Left ventricle myocardium superior (tissue), 1 donor: Measurements from ENCODE around the gene RRP8. TPM values are rescaled to one million over a fixed set of nuclear protein-coding genes. Genes with fewer than 3 reads are reported as not detected.
A peak's percentile ranks its signal among the peaks of the same experiment; 100 is the strongest.

Experiments
- ATAC-seq: fragments of 200-7000 bp; cut with Tn5 transposase; one replicate; pipeline ENCODE4 v1.9.1; 2020; ENCODE audit warnings: mild to moderate bottlenecking, moderate library complexity
- DNase-seq: peaks from one replicate; pipeline ENCODE4 v3.0.0-alpha.2; 2020
- intact Hi-C: fragments of 100-400 bp; cut with micrococcal nuclease; formaldehyde crosslinking; loops from one replicate; pipeline ENCODE4 v1.11.0; 2022
- total RNA-seq: library from RNA; stranded (reverse); fragmentation: NEBNext Ultra II Directional; extraction: Animal tissue kit (Norgen Biotek cat#: 25700); gene quantifications from one replicate; pipeline ENCODE4 v1.2.1, GENCODE V29; 2021
- donor health status: DM: no; HTN: yes; CAD: no; lungs with severe emphysema.

Gene RRP8
- total RNA-seq, 1 donor from 2014 or later: 22.1 TPM

GRCh38 chr11:6557063-6557462 lies 46.4 kb downstream of the RRP8 start:
- ATAC-seq (no peak), DNase-seq (no peak)
- intact Hi-C loops: no loop called here

- no peak for ATAC-seq
- intact Hi-C loops: no loop called here
- DNase-seq: no peak
Measured at GRCh38 chr11:6556139-6556949, 47.1 kb downstream of the RRP8 start.

DNA sequence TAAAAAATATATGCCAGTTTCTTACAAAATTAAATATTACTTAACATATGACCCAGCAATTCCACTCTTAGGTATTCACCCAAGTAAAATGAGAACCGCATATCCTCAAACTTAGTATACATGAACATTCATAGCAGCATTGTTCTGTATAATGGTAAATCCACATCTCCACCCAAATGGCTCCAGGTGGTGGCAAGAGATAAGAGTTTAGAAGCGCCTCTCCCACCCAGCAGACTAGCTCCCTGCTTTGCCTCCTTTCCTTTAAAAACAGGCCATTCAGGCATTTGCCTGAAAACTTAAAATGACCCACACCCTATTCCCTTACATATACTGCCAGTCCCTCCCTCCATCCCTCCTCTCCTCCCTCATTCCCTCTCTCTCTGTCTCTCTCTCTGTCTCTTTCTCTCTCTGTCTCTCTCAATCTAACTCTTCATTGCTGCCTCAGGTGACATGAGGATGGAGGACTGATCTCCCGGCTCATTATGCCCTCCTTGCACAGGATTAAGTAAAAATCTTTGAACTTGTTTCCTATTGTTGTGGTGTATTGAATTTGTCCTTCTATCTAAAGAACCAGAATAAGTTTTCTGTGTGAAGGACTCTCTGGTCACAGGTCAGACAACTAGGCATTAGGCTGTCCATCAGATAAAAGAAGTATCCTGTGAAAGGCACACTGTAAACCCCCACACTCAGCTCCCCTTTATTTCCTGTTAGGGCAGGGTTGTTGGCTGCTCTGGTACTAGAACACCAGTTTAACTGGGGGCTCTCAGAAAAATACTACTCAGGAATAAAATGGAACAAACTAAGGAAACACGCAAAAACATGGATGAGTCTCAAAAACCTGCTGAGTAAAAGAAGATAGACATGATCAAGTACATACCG lies 48.3 kb downstream of the RRP8 start:
- ATAC-seq (no peak), DNase-seq (no peak)
- intact Hi-C loops: no loop called here

- intact Hi-C loops: no loop called here
- no peak for DNase-seq
- no peak for ATAC-seq
Measured at GRCh38 chr11:6553634-6554033, 49.8 kb downstream of the RRP8 start.

- intact Hi-C loops: no loop called here
- DNase-seq (no peak), ATAC-seq (no peak)
Measured at GRCh38 chr11:6548641-6549040, 54.8 kb downstream of the RRP8 start.

- intact Hi-C loops: no loop called here
- no peak for ATAC-seq
Measured at GRCh38 chr11:6548121-6548520, 55.3 kb downstream of the RRP8 start.

DNA sequence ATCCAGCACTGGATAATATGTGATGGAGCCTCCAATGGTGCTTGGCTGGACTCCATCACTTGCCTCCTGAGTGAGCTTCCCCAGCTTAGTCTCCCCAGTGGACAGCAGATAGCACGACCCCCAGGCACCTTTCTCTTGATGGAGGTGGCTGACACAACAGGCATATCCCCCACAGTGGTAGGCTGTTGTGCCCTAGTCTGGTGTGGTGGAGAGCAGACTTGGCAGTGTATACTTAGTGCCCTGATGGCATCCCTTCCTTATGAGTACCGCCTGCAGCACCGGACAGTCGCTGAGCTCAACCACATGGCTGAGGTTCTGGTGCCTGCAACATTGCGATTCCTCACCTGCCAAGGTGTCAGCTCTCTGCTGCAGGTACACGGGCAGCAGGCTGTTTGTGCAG lies 56.2 kb downstream of the RRP8 start:
- DNase-seq: no peak

More at GRCh38 chr11:6548121-6548520, 55.3 kb downstream of the RRP8 start:
- DNase-seq: no peak

DNA sequence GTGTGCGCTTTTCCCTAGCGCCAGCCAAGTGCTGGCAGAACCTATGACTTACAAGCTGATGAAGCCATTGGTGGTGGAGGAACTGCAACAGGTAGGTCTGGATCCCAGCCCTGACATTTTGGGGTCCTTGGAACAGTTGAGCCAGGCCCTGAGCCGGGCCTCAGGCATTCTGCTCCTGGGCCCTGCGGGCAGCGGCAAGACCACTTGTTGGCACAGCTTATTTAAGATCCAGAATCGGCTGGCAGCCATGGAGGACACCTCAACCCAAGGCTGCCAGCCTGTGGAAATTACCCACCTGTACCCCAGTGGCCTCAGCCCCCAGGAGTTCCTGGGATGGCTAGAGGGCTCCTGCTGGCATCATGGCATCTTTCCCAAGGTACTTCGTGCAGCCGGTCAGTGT lies 56.7 kb downstream of the RRP8 start:
- no peak for DNase-seq
- intact Hi-C loops: no loop called here
- ATAC-seq: no peak

More for the DNA sequence above, 56.2 kb downstream of the RRP8 start:
- no peak for ATAC-seq
- intact Hi-C loops: no loop called here

- intact Hi-C loops: no loop called here
- DNase-seq (peak; percentile 70), ATAC-seq (peak; percentile 93)
Measured at GRCh38 chr11:6545917-6546605, 57.4 kb downstream of the RRP8 start.

Other genes with a start within 250 kb of the RRP8 start
- 60.9 TPM for gene SMPD1, start 213.1 kb downstream of the RRP8 start, total RNA-seq
- gene APBB1, start 184.5 kb downstream of the RRP8 start, total RNA-seq: 87.6 TPM
- not detected for gene HPX, start 162.6 kb downstream of the RRP8 start, total RNA-seq
- gene TRIM3, start 129.7 kb downstream of the RRP8 start, total RNA-seq: 14.4 TPM
- gene ARFIP2, start 122.3 kb downstream of the RRP8 start, total RNA-seq: 15.2 TPM
- gene TIMM10B, start 122.1 kb downstream of the RRP8 start, total RNA-seq: 17.9 TPM
- 5.5 TPM for gene DNHD1, start 106.3 kb downstream of the RRP8 start, total RNA-seq
- gene ILK, start 158 bp upstream of the RRP8 start, total RNA-seq: 210 TPM
- gene TAF10, start 8.6 kb upstream of the RRP8 start, total RNA-seq: 89.4 TPM
- gene TPP1, start 15.8 kb upstream of the RRP8 start, total RNA-seq: 77.7 TPM
- gene DCHS1, start 52.2 kb upstream of the RRP8 start, total RNA-seq: 8.8 TPM
- gene MRPL17, start 79.7 kb upstream of the RRP8 start, total RNA-seq: 49.7 TPM
- gene OR2AG2, start 168.4 kb upstream of the RRP8 start, total RNA-seq: not detected
- gene OR2AG1, start 179.4 kb upstream of the RRP8 start, total RNA-seq: not detected
- not detected for gene OR6A2, start 196.1 kb upstream of the RRP8 start, total RNA-seq
- not detected for gene OR10A5, start 242.1 kb upstream of the RRP8 start, total RNA-seq